HG03064 (cell line): ENCODE data around the gene OR4K17.
"Not testable (repeated sequence)": the region's sequence is repeated elsewhere in the genome, so short reads cannot be mapped to it uniquely, and the experiment has no call there.

Experiments used
- ATAC-seq: cut with Tn5 transposase; IDR thresholded peaks from one replicate; pipeline ENCODE4 v1.9.1; 2021; ENCODE audit warnings: low read depth; ENCODE audit not compliant: unreplicated experiment

Gene OR4K17, protein sequence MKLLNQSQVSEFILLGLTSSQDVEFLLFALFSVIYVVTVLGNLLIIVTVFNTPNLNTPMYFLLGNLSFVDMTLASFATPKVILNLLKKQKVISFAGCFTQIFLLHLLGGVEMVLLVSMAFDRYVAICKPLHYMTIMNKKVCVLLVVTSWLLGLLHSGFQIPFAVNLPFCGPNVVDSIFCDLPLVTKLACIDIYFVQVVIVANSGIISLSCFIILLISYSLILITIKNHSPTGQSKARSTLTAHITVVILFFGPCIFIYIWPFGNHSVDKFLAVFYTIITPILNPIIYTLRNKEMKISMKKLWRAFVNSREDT

DNA sequence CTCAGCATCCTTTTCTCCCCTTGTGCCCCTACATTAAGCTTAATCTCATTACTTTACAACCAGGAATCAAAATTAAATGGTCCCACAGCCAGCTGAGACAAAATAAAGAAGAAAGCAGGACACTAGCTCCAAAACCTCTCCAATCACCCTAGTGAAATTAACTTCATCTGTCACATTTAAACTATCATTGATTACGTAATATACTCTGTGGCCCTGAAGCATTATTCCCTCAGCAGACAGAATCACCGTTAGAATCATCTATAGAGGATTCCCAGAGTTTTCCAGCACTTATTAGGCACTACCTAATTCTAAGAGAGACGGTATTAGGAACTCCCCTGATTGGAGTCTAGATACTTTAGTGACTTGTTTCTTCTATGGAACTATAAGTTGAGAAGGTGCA, at the start of gene OR4K17:
OR4K17 (plus strand) TSS at position 302 of the 400 bp plus-strand sequence. CDS start 6,761 bp downstream, outside the sequence.
- ATAC-seq: no peak

DNA sequence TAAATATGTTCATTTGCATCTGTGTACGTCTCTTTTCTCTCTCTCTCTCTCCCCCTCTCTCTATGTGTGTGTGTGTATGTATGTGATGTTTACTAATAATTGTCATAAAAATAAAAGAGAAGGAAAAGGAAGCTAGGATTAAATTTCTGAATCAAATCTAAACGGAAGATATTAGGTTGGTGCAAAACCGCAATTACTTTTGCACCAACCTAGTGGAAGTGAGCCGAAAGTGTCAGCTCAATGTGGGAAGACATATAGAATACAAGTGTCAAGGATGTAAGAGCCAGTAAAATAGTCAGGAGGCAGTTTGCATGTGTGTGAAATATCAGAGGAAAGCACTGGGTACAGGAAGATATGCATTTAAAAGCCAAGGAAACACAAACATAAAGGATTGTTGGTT, 18.5 kb upstream of the OR4K17 start:
- ATAC-seq: no peak

GRCh38 chr14:20093442-20093841, 17.1 kb upstream of the OR4K17 start:
- no peak for ATAC-seq

GRCh38 chr14:20098926-20099770, 11.4 kb upstream of the OR4K17 start:
- not testable (repeated sequence) for ATAC-seq

GRCh38 chr14:20112321-20112720, 1.8 kb downstream of the OR4K17 start:
- ATAC-seq: no peak

- ATAC-seq: no peak
Measured at GRCh38 chr14:20116748-20117147, 6.2 kb downstream of the OR4K17 start.

DNA sequence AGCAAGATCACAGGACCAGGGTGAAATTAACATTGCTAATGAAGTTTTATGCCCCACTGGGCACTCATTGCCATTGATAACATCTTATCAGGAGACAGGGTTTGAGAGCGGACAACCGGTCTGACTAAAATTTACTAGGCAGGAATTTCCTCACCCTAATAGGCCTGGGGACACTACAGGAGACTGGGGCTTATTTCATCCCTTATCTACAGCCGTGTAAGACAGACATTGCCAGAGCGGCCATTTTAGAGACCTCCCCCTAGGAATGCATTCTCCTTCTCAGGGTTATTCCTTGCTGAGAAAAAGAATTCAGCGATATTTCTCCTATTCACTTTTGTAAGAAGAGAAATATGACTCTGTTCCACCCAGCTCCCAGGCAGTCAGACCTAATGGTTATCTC, 8.3 kb downstream of the OR4K17 start:
- no peak for ATAC-seq

- ATAC-seq: no peak
Measured at GRCh38 chr14:20138520-20138919, 28.0 kb downstream of the OR4K17 start, which contains the start of gene OR4N5. Gene OR4N5 (plus strand): TSS chr14:20138820. CDS start chr14:20143736, 4,916 bp downstream.

- ATAC-seq: no peak
Measured at GRCh38 chr14:20143911-20144310, 33.4 kb downstream of the OR4K17 start.

GRCh38 chr14:20144820-20145219, 34.3 kb downstream of the OR4K17 start:
- ATAC-seq: no peak

- ATAC-seq: no peak
Measured at GRCh38 chr14:20164462-20164861, 53.9 kb downstream of the OR4K17 start.

DNA sequence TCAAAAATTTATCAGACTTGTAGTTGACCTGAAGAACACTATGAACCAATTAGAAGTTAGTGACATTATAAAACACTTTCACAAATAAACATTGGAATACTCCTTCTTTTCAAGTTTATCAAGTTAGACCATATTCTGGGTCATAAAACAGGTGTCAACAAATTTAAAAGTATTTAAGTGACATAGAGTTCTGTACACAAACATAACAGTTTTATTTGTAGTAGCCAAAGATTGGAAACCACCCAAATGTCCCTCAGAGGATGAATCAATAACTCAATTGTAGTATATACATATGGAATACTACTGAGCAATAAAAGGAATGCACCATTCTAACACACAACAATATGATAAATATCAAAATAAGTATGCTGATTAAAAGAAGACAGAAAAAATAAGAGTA, 56.6 kb downstream of the OR4K17 start:
- ATAC-seq: no peak

GRCh38 chr14:20169852-20170251, 59.3 kb downstream of the OR4K17 start:
- ATAC-seq: not testable (repeated sequence)
